ENCODE results near the gene TP73.
A peak's percentile ranks its signal among the peaks of the same experiment; 100 is the strongest.

TP73 gene

GRCh38 chr1:3702990-3703728 is 50.8 kb downstream of the TP73 start:
- DNase-seq (ENCODE audit: insufficient read length, low spot score) (no peak), FAIRE-seq (no peak)

- DNase-seq (ENCODE audit: insufficient read length, low spot score) = no peak
- no peak for FAIRE-seq
Measured at GRCh38 chr1:3703786-3704371, 51.6 kb downstream of the TP73 start.

DNA sequence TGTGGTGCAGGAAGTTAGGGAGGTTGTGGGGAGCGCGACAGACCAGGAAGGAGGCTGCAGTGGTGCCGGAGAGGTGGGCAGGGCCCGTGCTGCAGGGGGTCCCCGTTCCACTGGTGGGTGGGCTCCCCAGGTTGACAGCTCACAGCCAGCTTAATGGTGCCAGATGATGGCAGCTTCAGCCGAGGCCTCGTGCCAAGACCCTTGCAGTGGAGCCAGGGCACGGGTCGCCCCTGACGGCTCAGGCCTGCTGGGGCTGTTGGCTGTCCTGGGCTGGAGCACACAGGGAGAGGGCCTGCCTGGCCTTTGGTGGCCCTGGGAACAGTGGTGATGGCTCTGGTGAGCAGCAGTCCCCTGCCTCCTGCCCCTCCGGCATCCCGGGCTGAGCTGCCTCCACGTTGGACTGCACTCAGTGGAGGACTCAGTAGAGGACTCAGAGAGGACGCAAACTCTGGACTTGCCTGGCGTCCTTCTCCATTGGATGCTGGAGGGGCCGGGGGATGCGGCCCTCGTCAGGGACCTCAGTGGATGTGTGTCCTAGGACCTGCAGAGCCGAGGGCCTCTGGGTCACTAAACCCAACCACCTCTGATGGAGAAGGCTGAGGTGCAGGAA is 53.1 kb downstream of the TP73 start:
- no peak for DNase-seq (ENCODE audit: insufficient read length, low spot score)
- no peak for FAIRE-seq

DNA sequence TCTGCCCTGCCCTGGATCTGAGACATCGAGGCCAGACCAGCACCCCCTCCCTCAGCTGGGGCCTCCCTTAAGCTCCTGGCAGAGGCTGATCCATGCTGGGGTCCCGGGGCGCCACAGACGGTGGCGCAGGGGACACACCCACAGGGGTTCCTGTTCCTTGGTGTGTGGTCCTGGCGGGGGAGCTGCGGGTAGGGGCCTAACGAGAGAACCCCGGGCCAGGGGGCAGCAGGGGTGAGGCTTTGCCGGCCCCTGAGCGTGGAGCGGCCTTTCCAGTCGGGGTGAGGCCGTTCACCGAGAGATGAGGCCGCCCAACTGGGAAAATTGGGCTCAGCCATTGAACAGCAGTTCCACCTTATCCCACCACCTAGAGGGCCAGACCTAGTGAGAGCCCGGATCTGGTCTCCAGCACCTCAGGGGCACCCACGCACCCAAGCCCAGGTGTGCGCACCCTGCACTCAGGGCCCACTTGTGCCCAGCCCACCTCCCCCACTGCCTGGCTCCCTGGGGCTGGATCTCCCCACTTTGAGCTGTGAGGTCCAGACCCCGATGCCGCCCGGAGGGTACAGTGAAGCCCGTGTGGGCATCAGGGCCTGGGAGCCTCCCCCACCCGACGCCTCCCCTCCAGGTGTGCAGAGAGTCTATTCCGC is 54.5 kb downstream of the TP73 start:
- FAIRE-seq (no peak), DNase-seq (ENCODE audit: insufficient read length, low spot score) (no peak)

GRCh38 chr1:3707298-3707938 is 55.1 kb downstream of the TP73 start:
- no peak for DNase-seq (ENCODE audit: insufficient read length, low spot score)
- FAIRE-seq = no peak

GRCh38 chr1:3707939-3708328 is 55.6 kb downstream of the TP73 start:
- DNase-seq (ENCODE audit: insufficient read length, low spot score) (no peak), FAIRE-seq (no peak)

GRCh38 chr1:3708791-3709190 is 56.5 kb downstream of the TP73 start:
- FAIRE-seq (no peak), DNase-seq (ENCODE audit: insufficient read length, low spot score) (no peak)

- FAIRE-seq = no peak
Measured at GRCh38 chr1:3710251-3710650, 57.9 kb downstream of the TP73 start.

GRCh38 chr1:3711381-3711779 is 59.1 kb downstream of the TP73 start:
- DNase-seq (ENCODE audit: insufficient read length, low spot score) (no peak), FAIRE-seq (no peak)

More at GRCh38 chr1:3710251-3710650, 57.9 kb downstream of the TP73 start:
- no peak for DNase-seq (ENCODE audit: insufficient read length, low spot score)

DNA sequence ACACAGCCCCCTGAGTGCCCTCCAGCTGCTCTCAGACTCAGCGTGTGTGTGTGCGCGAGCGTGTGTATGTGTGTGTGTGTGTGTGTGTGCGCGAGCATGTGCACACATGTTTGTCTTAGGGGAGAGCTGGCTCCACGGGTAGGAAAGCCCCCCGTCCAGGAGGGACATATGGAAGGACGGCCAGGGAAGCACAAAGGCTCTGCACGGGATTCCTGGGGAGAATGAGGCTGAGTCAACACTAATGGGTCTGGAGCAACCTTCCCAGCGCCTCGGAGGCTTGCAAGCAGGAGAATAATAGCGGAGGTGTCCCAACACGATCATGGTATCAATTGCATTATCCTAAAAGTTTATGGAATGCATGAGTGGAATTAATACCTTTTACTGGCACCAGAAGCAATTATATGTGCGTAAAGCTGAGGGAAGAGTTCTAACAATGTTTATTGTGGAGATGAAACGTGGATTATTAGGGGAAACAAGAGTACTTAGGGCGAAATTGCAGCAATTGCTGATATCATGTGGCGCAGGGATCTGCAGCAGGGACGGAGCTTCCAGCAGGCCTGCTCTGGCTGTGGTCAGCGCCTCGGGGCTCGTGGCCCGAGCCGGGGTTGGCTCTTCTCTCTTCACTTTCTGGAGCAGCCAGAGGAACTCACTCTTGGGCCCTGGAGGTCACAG is 59.6 kb downstream of the TP73 start:
- no peak for FAIRE-seq

DNA sequence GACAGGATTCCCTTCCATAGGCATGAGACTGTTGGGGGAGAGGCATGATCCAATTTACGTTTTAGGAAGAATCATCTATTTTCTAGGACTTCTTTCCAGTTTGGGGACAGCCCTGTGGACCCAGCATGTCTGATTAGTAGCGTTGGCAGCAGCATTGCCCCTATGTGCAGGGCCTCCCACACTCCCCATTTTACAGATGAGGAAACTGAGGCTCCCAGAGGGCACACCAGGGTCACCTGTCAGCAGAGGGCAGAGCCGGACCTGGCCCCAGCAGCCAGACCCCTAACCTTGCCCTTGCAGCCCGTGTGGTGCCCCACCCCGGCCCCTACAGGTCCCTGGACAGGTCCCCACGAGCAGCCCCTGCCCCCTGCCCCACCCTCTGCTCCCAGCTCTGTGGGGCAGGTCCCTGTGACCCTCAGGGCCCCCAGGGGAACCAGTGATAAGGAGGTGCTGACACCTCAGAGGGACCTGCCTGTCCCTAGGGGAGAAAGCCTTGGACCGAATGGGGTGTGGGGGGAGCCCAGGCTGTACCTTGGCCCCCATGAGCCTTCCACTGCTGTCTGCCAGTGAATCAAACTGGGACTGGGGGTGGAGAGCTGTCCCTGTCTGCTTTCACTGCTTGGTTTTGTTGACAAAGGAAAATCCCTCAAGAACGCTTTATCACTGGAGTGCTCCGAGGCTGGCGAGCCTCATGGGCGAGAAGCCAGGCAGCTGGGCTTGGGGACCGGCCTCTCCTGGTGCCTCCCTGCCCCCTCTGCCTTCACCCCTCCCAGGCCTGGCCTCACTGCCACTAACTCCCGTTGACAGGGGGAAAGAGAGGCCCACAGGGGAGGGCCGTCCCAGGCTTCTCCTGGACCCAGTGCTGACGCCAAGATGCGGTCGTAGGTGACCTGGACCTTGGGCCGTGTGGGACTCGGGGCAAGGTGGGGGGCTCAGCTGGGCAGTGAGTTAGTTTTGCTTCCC is 60.5 kb downstream of the TP73 start:
- FAIRE-seq = no peak
- DNase-seq (ENCODE audit: insufficient read length, low spot score) = no peak

More for the DNA sequence above, 59.6 kb downstream of the TP73 start:
- no peak for DNase-seq (ENCODE audit: insufficient read length, low spot score)

- no peak for FAIRE-seq
Measured at GRCh38 chr1:3713840-3714239, 61.5 kb downstream of the TP73 start.

DNA sequence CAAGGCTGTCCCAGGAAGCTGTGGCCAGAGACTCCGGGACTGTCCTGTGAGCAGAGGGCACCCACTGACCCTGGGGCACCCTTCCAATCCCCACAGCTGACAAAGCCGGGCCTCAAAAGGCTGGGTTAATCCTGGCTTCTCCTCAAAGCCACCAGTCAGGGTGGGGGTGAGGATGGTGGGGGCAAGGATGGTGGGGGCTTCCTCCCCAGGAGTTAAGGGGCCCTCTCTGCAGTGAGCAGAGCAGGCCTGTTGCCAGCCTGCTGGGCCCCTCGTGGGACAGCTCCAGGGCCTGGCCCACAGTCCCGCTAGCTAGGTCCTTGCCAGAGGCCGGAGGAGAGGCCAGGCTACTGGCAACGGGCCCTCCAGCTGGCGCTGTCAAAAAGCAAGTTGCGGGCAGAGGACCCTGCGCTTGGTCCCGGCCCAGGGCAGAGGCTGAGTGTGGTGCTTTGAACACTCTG is 62.0 kb downstream of the TP73 start:
- DNase-seq (ENCODE audit: insufficient read length, low spot score) = no peak
- FAIRE-seq = no peak

More at GRCh38 chr1:3713840-3714239, 61.5 kb downstream of the TP73 start:
- no peak for DNase-seq (ENCODE audit: insufficient read length, low spot score)

DNA sequence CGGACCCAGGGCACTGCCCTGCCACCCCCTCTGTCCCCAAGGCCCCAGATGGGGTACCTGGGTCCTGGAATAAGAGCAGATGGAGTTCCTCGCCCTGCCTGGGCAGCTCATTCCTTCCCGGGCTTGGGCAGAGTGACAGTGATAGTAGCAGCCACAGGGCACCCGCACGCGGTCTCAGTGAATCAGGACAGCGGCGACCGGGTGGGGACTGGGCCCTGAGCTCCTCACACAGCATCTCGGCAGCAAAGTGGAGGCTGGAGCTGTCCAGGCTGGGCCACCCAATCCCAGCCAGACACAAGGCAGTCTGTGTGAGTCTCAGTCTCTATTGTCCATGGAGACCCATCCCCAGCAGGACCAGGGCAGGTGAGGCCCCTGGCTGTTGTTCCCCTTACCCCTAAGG is 62.5 kb downstream of the TP73 start:
- DNase-seq (ENCODE audit: insufficient read length, low spot score) (no peak), FAIRE-seq (no peak)

GRCh38 chr1:3716351-3716750 is 64.0 kb downstream of the TP73 start:
- FAIRE-seq = no peak
- DNase-seq (ENCODE audit: insufficient read length, low spot score) = no peak

- DNase-seq (ENCODE audit: insufficient read length, low spot score) = no peak
- no peak for FAIRE-seq
Measured at GRCh38 chr1:3717041-3717714, 64.9 kb downstream of the TP73 start.

DNA sequence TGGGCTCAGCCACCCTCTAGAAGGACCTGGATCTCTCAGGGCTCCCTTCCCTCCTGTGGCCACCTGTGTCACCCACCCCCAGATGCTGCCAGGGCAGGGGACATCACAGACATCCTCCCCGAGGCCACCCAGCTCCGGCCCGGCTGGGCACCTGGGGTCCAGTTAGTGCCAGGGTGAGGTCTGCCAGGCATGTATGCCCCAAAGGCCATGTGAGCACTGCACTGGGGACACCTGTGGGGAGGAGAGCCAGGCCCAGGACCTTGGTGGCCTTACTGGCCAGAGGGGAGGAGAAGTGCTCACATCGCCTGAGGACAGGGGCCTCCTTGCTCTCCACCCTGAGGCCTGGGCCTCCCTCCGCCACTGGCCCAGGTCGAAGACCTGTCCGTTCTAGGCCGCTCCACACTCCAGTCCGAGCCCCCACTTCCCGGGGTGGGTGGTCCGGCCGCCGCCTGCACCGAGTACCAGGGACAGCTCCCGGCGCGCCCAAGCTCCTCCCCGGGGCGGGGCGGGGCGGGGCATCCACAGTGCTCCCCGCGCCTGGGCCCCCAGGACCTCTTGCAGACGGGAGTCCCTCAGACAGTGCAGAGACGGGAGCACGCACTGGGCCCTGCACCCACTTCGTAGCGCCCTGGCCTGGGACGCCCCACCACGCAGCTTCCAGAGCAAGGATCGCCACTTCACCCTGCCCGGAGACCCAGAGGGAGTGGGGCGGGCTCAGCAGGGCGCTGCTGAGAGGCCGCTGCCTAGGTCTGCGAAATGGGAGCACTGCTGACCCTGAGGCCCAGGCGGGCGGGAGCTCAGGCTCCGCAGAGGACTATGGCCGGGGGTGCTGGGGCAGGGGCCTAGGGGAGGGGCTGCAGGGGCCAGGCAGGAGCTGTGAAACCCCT is 65.6 kb downstream of the TP73 start:
- DNase-seq (ENCODE audit: insufficient read length, low spot score) = no peak
- FAIRE-seq = no peak

GRCh38 chr1:3718764-3719163 is 66.4 kb downstream of the TP73 start:
- FAIRE-seq (peak; percentile 35), DNase-seq (ENCODE audit: insufficient read length, low spot score) (no peak)

Measured in GM19239 (cell line).